Measurements from ENCODE around the gene IMPG2. TPM values are rescaled to one million over a fixed set of nuclear protein-coding genes. Genes with fewer than 3 reads are reported as not detected.
"Not testable (repeated sequence)": the region's sequence is repeated elsewhere in the genome, so short reads cannot be mapped to it uniquely, and the experiment has no call there.

IMPG2 gene
- total RNA-seq = 0.34 and 0.99 TPM in 2 replicates

- no peak for DNase-seq (ENCODE audit: extremely low read depth, low read depth, low spot score)
These were observed at the start of gene IMPG2 for GRCh38 chr3:101320475-101320874. Gene IMPG2, minus strand, starts transcription at chr3:101320575. Its CDS starts 203 bp downstream, at chr3:101320372.

GRCh38 chr3:101362406-101362805 lies 42.0 kb upstream of the IMPG2 start:
- no peak for DNase-seq (ENCODE audit: extremely low read depth, low read depth, low spot score)

- no peak for DNase-seq (ENCODE audit: extremely low read depth, low read depth, low spot score)
These were observed 31.5 kb upstream of the IMPG2 start for GRCh38 chr3:101351829-101352228.

GRCh38 chr3:101340591-101340990 lies 20.2 kb upstream of the IMPG2 start:
- DNase-seq (ENCODE audit: extremely low read depth, low read depth, low spot score) = no peak

GRCh38 chr3:101333883-101334282 lies 13.5 kb upstream of the IMPG2 start:
- DNase-seq (ENCODE audit: extremely low read depth, low read depth, low spot score) = no peak

- no peak for DNase-seq (ENCODE audit: extremely low read depth, low read depth, low spot score)
These were observed 8.8 kb upstream of the IMPG2 start for GRCh38 chr3:101329016-101329673.

GRCh38 chr3:101325393-101326134 lies 5.2 kb upstream of the IMPG2 start:
- no peak for DNase-seq (ENCODE audit: extremely low read depth, low read depth, low spot score)

- DNase-seq (ENCODE audit: extremely low read depth, low read depth, low spot score) = no peak
These were observed 844 bp downstream of the IMPG2 start for GRCh38 chr3:101319531-101319930.

- no peak for DNase-seq (ENCODE audit: extremely low read depth, low read depth, low spot score)
These were observed 7.8 kb downstream of the IMPG2 start for GRCh38 chr3:101312545-101312944.

GRCh38 chr3:101311676-101312075 lies 8.7 kb downstream of the IMPG2 start:
- no peak for DNase-seq (ENCODE audit: extremely low read depth, low read depth, low spot score)

GRCh38 chr3:101310978-101311375 lies 9.4 kb downstream of the IMPG2 start:
- no peak for DNase-seq (ENCODE audit: extremely low read depth, low read depth, low spot score)

- not testable (repeated sequence) for DNase-seq (ENCODE audit: extremely low read depth, low read depth, low spot score)
These were observed 12.1 kb downstream of the IMPG2 start for GRCh38 chr3:101308147-101308772.

- DNase-seq (ENCODE audit: extremely low read depth, low read depth, low spot score) = no peak
These were observed 16.5 kb downstream of the IMPG2 start for GRCh38 chr3:101303836-101304235.

GRCh38 chr3:101303089-101303731 lies 17.2 kb downstream of the IMPG2 start:
- peak; percentile 18 for DNase-seq (ENCODE audit: extremely low read depth, low read depth, low spot score)

- DNase-seq (ENCODE audit: extremely low read depth, low read depth, low spot score) = no peak
These were observed 20.3 kb downstream of the IMPG2 start for GRCh38 chr3:101300073-101300472.

GRCh38 chr3:101292027-101292426 lies 28.3 kb downstream of the IMPG2 start:
- DNase-seq (ENCODE audit: extremely low read depth, low read depth, low spot score) = no peak

GRCh38 chr3:101288294-101288693 lies 32.1 kb downstream of the IMPG2 start:
- no peak for DNase-seq (ENCODE audit: extremely low read depth, low read depth, low spot score)

- DNase-seq (ENCODE audit: extremely low read depth, low read depth, low spot score) = no peak
These were observed 35.6 kb downstream of the IMPG2 start for GRCh38 chr3:101284757-101285156.

- DNase-seq (ENCODE audit: extremely low read depth, low read depth, low spot score) = no peak
These were observed 38.8 kb downstream of the IMPG2 start for GRCh38 chr3:101281521-101282030.

- DNase-seq (ENCODE audit: extremely low read depth, low read depth, low spot score) = no peak
These were observed 40.5 kb downstream of the IMPG2 start for GRCh38 chr3:101279765-101280385.

GRCh38 chr3:101279162-101279561 lies 41.2 kb downstream of the IMPG2 start:
- DNase-seq (ENCODE audit: extremely low read depth, low read depth, low spot score) = no peak
